ENCODE measurements around the gene MAMDC4.
"Not testable (repeated sequence)": the region's sequence is repeated elsewhere in the genome, so short reads cannot be mapped to it uniquely, and the experiment has no call there.

The MAMDC4 gene

DNA sequence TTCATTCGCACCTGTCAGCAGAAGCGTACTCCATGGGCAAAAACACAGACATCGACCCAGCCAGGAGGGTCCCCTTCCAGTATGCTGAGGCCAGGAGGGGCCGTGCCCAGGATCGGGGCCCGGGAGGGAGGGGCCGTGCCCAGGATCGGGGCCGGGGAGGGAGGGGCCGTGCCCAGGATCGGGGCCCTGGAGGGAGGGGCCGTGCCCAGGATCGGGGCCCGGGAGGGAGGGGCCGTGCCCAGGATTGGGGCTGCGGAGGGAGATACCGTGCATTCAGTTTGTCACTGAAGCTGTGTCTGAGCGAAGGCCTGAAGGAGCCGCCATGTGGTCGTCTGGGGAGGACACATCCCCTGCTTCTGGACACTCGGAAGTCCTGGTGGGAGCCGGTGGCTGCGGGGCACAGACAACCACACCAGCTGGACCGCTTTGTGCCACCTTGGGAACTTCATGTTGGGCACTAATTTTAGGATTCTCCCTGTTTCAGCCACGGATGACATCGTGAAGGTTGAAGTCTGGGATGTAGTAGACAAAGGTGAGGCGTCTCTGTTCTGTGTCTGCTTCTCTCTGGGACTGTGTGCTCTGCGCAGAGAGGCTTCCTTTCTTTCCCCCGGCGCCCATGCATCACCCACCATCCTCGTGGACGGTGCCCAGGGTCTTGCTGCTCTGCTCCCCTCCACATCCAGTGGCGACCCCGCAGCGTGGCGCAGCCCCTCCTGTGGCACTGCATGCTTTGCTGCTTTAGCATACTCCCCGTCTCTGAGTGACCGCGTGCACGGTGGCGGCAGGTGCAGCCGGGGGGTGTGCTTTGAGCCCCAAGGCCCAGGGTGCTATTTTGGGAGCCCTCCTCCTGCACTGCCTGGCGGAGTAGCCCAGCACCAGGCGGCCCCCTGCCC, 26.6 kb upstream of the MAMDC4 start:
- DNase-seq (ENCODE audit: low spot score): no peak

DNA sequence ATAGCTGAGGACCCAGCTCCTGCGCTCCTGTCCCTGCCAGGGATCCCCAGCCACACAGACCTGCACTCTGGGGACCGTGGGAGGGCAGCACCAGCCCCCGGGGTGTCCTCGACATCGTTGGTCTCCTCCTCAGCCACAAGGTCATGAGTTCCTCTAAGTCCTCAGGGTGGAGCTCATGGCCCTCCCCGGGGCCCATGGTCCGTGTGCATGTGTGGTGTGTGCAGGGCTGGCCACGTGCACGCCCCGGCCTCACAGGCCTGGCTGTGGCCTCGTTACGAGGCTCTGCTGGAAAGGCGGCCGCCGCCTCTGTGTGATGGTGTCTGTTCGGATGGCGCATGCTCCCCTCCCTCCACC, 26.0 kb upstream of the MAMDC4 start:
- no peak for DNase-seq (ENCODE audit: low spot score)

GRCh38 chr9:136826703-136827582, 25.2 kb upstream of the MAMDC4 start:
- DNase-seq (ENCODE audit: low spot score): no peak

DNA sequence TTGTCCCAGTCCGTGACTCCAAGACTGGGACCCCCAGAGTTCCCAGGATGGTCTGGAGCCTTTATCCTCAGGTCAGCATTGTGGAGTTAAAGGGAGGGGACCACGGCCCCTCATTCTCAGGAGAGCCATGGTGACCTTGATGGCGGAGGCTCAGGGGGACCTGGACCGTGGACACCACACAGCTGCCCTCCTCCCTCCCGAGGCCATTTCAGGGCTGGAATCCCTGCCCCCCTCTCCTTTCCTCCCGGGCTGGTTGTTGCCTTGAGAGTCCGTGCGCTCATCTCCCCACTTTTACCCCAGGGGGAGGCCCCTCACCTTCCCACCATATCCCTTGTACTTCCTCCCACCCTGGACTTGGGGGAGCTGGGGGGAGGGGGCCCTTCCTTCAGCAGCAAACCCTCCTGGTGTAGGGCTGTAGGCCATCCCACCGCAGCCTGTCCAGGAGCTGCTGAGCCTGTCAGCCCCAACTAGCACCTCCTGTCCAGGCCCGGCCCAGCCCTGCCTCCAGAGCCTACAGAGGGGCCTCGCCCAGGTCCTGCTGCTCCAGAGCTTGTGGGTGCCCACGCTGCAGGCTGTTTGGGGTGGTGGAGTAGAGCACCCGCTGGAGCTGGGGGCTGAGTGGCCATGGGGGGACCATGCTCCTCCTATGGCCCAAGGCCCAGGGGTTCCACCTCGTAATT, 24.2 kb upstream of the MAMDC4 start:
- DNase-seq (ENCODE audit: low spot score): no peak

DNA sequence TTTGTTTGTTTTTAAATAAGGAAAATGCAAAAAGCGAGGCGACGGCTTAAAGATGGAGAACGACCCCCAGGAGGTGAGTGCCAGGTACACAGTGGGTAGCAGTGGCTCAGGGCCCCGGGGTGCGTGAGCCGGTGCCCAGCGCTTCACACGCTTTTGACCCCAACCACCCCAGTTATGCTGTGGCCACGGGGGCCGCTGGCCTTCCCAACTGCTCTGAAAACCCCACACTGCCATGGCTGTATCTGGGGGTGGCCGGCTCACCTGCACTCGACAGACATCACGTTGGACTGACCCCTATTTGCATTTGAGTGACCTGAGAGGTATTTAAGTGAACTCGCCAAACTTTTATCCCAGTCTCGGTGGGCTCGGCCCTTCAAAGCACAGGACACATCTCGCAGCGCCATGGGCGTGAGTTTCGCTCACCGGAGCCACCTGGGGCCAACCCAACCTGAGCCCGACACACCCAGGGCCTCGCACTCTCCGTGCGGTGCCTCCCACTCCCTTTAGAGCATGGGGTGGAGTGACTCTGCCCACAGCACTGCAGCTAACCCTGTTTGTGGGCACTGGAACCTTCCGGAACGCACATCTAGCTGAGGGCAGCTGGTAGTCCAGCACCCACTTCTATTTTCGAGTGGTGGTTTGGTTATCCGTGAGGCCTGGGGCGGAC, 23.5 kb upstream of the MAMDC4 start:
- no peak for DNase-seq (ENCODE audit: low spot score)

DNA sequence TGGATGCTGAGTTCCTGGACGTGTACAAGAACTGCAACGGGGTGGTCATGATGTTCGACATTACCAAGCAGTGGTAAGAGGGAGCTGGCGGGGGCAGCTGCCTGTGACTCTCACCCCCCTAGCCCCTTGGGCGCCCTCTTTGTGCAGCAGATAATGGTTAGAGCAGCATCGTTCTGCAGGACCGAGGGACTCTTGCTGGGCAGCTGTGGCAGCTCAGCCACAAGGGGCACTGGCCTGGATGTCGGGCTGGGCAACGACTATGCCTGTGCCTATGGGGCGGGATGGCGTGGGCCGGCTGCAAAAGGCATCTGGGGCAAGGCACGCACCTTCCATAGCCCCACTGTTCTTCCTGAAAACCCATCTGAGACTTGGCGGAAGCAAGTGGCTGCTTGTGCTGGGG, 22.7 kb upstream of the MAMDC4 start:
- no peak for DNase-seq (ENCODE audit: low spot score)

- no peak for DNase-seq (ENCODE audit: low spot score)
Observed at GRCh38 chr9:136829981-136830885, 21.9 kb upstream of the MAMDC4 start.

DNA sequence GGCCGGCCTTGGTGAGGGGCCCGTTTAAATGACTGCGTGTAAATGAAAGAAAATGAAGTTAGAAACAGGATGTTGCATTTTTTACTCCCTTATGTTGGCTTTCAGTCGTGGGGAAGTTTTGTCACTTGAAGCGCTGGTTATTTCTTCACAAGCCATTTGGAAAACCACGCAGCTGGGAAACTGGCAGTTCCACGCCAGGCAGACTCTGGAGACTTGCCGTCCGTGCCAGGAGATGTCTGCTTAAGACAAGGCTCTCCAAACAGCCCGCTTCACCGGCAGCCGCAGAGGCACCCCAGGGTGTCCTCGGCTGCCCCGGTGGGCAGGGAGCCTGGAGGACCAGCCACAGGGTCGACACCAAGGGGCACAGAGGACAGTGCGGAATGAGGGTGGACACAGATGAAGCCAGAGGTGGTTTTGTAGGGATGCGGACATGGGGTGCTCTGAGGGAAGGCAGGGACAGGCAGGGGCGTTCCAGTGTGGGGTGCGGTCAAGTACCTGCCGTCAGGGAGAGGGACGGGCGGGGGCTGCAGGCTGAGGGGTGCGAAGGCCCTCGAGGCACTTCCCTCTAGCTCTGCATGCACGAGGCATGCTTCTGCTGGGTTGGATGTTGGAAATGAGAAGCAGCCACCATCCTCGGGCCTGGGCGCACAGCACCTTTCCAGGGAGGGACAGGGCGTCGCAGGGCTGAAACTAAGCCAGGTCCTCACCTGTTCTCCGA, 21.0 kb upstream of the MAMDC4 start:
- DNase-seq (ENCODE audit: low spot score): no peak

GRCh38 chr9:136831720-136832104, 20.4 kb upstream of the MAMDC4 start:
- DNase-seq (ENCODE audit: low spot score): no peak

GRCh38 chr9:136832581-136832980, 19.6 kb upstream of the MAMDC4 start:
- no peak for DNase-seq (ENCODE audit: low spot score)

DNA sequence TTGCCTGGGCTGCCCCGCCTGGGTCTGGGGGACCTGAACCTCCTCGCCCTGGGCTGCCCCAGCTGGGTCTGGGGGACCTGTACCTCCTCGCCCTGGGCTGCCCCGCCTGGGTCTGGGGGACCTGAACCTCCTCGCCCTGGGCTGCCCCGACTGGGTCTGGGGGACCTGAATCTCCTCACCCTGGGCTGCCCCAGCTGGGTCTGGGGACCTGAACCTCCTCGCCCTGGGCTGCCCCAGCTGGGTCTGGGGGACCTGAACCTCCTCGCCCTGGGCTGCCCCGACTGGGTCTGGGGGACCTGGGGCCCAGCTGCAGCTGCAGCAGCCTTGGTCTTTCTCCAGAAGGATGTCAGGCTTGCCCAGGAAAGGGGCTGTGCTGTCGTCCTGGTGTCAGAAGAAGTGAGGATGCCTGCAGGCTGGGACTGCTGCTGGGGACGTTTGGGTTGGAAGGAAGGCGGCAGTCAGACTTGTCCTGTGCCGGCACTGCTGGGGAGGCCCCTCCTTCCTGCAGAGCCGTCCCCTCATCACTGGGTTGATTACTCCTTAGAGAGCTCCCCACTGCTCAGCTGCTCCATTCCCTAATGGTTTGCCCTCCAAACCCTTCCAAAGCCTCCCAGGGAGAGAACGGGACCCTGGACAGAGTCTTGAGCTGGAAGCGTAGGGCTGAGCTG, 18.6 kb upstream of the MAMDC4 start:
- DNase-seq (ENCODE audit: low spot score): not testable (repeated sequence)

DNA sequence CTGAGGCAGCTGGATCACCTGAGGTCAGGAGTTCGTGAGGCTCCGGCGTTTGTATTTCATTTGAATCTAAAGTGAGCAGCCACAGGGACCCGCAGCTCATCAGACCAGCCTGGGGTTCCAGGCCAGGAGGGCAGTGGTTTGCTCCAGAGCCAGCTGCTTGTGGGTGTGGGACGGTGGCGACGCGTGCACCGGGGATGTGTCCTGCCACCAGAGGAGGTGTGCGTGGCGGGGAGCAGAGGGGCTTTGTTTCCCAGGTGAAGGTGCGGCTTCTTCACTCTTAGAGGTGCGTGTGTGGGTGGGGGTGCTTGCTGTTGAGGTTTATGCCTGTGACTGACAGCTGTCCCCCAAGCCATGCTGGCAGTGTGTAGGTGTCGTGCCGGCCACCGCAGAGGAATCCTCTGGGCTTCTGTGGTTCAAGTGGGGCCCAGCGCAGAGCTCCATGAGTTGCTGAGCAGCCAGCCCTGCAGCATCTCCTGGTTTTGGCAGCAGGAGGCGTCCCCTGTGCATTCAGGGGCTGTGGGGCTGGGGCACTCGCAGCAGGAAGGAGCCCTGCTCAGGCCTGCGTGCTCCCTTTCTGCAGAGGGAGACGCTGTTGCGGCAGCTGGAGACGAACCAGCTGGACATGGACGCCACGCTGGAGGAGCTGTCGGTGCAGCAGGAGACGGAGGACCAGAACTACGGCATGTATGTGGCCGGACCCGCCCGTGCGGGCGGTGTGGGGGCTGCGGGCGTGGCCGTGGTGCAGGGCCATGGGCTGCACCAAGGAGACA, 16.8 kb upstream of the MAMDC4 start:
- DNase-seq (ENCODE audit: low spot score): no peak

DNA sequence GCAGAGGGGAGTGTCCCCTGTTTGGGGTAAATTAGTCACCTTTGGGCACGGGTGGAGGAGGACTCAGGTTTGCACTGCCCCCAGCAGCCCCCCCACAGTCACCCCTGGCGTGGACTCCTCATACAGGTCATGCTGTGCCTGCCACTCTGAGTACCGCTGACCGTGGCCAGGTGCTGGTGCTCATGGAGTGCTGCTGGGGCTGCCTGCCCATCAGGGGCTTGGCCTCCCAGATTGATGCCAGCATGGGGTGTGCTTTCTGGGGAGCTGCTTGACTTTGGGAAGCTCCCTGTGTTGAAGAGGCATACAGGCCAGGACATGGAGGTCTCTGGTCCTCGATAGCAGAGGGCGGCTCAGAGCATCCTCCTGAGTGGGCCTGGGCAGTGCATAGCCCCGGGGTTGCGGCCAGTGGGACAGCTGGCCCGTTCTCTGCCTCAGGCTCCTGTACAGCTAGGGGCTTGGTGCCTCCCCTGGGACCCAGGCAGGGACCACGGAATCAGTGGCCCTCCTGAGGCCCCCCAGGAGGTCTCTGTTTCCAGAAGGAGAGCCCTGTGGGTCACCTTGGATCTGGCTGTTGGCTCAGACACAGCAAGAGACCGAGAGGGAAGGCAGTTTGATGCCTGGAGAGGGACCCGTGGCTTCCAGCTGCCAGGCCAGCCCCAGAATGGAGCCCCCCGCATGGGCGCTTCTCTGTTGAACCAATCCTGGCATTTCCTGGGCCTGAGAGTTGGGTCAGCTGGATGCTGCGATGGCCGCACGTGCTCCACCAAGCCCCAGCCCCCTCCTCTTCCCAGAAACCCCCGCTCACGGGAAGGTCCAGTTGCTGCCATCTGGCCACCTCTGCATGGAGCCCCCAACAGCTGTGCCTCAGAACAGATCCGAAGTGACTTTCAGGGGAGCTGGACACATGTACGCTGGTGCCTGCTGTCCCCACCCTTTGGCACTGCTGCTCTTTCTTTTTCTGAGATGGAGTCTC, 15.9 kb upstream of the MAMDC4 start:
- no peak for DNase-seq (ENCODE audit: low spot score)

DNA sequence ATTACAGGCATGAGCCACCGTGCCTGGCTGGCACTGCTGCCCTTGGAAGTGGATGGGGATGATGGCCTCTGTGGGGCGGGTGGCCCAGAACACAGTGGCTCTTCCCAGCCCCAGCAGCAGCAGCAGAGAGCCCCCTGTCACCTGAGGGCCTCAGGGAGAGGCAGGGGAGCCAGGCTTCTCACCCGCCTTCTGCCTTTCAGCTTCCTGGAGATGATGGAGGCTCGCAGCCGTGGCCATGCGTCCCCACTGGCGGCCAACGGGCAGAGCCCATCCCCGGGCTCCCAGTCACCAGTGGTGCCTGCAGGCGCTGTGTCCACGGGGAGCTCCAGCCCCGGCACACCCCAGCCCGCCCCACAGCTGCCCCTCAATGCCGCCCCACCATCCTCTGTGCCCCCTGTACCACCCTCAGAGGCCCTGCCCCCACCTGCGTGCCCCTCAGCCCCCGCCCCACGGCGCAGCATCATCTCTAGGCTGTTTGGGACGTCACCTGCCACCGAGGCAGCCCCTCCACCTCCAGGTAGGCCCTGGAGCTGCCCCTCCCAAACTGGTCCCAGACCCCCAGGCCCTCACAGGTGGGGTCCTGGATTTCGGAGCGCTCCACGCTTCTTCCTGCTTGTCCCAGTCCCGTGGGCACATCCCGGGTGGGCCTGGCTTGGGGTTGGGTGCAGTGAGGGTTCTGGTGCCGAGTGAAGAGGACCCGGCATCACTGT, 14.8 kb upstream of the MAMDC4 start:
- DNase-seq (ENCODE audit: low spot score): no peak

DNA sequence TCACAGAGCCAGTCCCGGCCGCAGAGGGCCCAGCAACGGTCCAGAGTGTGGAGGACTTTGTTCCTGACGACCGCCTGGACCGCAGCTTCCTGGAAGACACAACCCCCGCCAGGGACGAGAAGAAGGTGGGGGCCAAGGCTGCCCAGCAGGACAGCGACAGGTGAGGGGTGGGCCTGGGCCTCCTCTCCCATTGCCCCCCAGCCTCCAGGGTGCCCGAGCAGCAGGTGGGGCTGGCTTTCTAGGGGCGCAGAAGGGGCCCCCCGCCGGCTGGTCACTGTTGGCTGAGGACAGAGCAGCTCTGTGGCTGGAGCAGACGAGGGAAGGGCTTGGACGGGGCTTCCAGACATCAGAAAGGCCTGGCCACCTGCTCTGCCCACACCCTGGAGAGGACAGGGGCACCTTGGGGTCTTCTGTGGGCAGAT, 14.3 kb upstream of the MAMDC4 start:
- DNase-seq (ENCODE audit: low spot score): not testable (repeated sequence)

GRCh38 chr9:136838314-136839228, 13.6 kb upstream of the MAMDC4 start:
- DNase-seq (ENCODE audit: low spot score): no peak

All from GM03348 (cell line).